HepG2 (cell line): Measurements from ENCODE around the gene DAAM2. TPM values are rescaled to one million over a fixed set of nuclear protein-coding genes. Genes with fewer than 3 reads are reported as not detected.
A peak's percentile ranks its signal among the peaks of the same experiment; 100 is the strongest.

Source experiments
- BHLHE40 ChIP-seq: IDR thresholded peaks from 2 replicates; pipeline ENCODE4 v1.6.1; 2011; ENCODE audit warnings: low read length, improper control_type of control experiment
- CAMTA2 ChIP-seq: sonication (generic); formaldehyde crosslinking; IDR thresholded peaks from 2 replicates; pipeline ENCODE4 v1.4.0; 2020; ENCODE audit warnings: mild to moderate bottlenecking, missing genetic modification reagents, borderline replicate concordance
- ETV6 ChIP-seq: sonication (generic); formaldehyde crosslinking; conservative IDR thresholded peaks from 2 replicates; pipeline ENCODE4 v1.4.0; 2020; ENCODE audit warnings: missing genetic modification reagents
- GATAD2A ChIP-seq: IDR thresholded peaks from 2 replicates; pipeline ENCODE4 v1.6.1; 2016
- JUN ChIP-seq: sonication (generic); formaldehyde crosslinking; IDR thresholded peaks from 2 replicates; pipeline ENCODE4 v1.4.0; 2020; ENCODE audit warnings: mild to moderate bottlenecking, missing genetic modification reagents
- KDM3A ChIP-seq: IDR thresholded peaks from 2 replicates; pipeline ENCODE4 v1.6.1; 2018; ENCODE audit warnings: low read depth, missing compliant biosample characterization
- LCORL ChIP-seq, 2 experiments: fragments of 450-650 bp in 1 of 2; sonication (generic) in 1 of 2; formaldehyde crosslinking in 1 of 2; IDR thresholded peaks; 2 replicates each; pipeline versions ENCODE4 v1.5.0 to v1.6.1; 2017 to 2020; ENCODE audit warnings: antibody characterized with exemption in 1 of 2, missing genetic modification reagents in 1 of 2
- MED13 ChIP-seq: sonication (generic); formaldehyde crosslinking; IDR thresholded peaks from 2 replicates; pipeline ENCODE4 v1.5.0; 2020; ENCODE audit warnings: missing genetic modification reagents
- MTF1 ChIP-seq: sonication (generic); formaldehyde crosslinking; IDR thresholded peaks from 2 replicates; pipeline ENCODE4 v1.5.0; 2020; ENCODE audit warnings: missing genetic modification reagents
- NFE2L2 ChIP-seq: fragments of 150-350 bp; IDR thresholded peaks from 2 replicates; pipeline ENCODE4 v1.6.1; 2014; ENCODE audit warnings: low read length
- NR2F2 ChIP-seq: IDR thresholded peaks from 2 replicates; pipeline ENCODE4 v1.6.1; 2012; ENCODE audit warnings: low read depth, inconsistent platforms, borderline replicate concordance
- SNRNP70 ChIP-seq: fragments of 200-400 bp; formaldehyde crosslinking; IDR thresholded peaks from 2 replicates; pipeline ENCODE4 v1.6.1; 2017; ENCODE audit warnings: mild to moderate bottlenecking, low read depth, low read length, moderate library complexity
- SP1 ChIP-seq, 2 experiments: fragments of 450-650 bp in 1 of 2; sonication (generic) in 1 of 2; formaldehyde crosslinking in 1 of 2; IDR thresholded peaks; 2 replicates each; pipeline versions ENCODE4 v1.4.0 to v1.6.1; 2016 to 2020; ENCODE audit warnings: missing genetic modification reagents in 1 of 2
- TAF15 ChIP-seq: fragments of 200-400 bp; formaldehyde crosslinking; IDR thresholded peaks from one replicate; pipeline ENCODE4 v1.6.1; 2018; ENCODE audit warnings: mild to moderate bottlenecking, low read depth, low read length; ENCODE audit not compliant: poor library complexity, severe bottlenecking
- ZBTB7A ChIP-seq: sonication (generic); formaldehyde crosslinking; IDR thresholded peaks from 2 replicates; pipeline ENCODE4 v1.8.0; 2022; ENCODE audit warnings: mild to moderate bottlenecking, missing genetic modification reagents
- ZKSCAN1 ChIP-seq: fragments of 150-350 bp; IDR thresholded peaks from 2 replicates; pipeline ENCODE4 v1.6.1; 2014; ENCODE audit warnings: low read length
- ZMYM3 ChIP-seq: sonication (generic); formaldehyde crosslinking; IDR thresholded peaks from 2 replicates; pipeline ENCODE4 v1.5.1; 2020; ENCODE audit warnings: mild to moderate bottlenecking, missing genetic modification reagents
- ZNF124 ChIP-seq: sonication (generic); formaldehyde crosslinking; IDR thresholded peaks from 2 replicates; pipeline ENCODE4 v1.4.0; 2020; ENCODE audit warnings: missing genetic modification reagents
- ZNF264 ChIP-seq: sonication (generic); formaldehyde crosslinking; IDR thresholded peaks from 2 replicates; pipeline ENCODE4 v1.4.0; 2020; ENCODE audit warnings: missing genetic modification reagents
- ZNF614 ChIP-seq: IDR thresholded peaks from 2 replicates; pipeline ENCODE4 v1.6.1; 2018; ENCODE audit warnings: missing biosample characterization, missing genetic modification reagents, inconsistent platforms, borderline replicate concordance
- polyA plus RNA-seq, 8 experiments: library from polyadenylated mRNA; depleted of rRNA in 3 of 8; stranded (reverse) in 7 of 8; unstranded in 1 of 8; fragments of >200 nt; fragmentation: Illumina TruSeq in 4 of 8; extraction: Trizol in 4 of 8; gene quantifications; 2 replicates each; pipeline versions ENCODE4 v1.2.1 to v1.2.3, GENCODE V29; 2011 to 2016; ENCODE audit warnings: low read depth in 4 of 8, missing spikeins in 1 of 8, mixed read lengths in 1 of 8; ENCODE audit not compliant: insufficient read depth in 1 of 8
- total RNA-seq, 5 experiments: library from RNA; depleted of rRNA; stranded (reverse); fragments of >200 nt; fragmentation: Illumina TruSeq; extraction: Trizol; gene quantifications; 2 replicates each; pipeline ENCODE4 v1.2.3, GENCODE V29; 2016; ENCODE audit warnings: low read depth in 1 of 5
- TF ChIP-seq, protein P1 (sequence below): sonication (generic); IDR thresholded peaks from 2 replicates; pipeline ENCODE4 v1.6.1; 2016; ENCODE audit warnings: low read depth, borderline replicate concordance
- TF ChIP-seq, protein P2 (sequence below): IDR thresholded peaks from 2 replicates; pipeline ENCODE4 v1.6.1; 2018; ENCODE audit warnings: missing genetic modification reagents, mild to moderate bottlenecking, missing compliant biosample characterization
- TF ChIP-seq, protein P3 (sequence below): sonication (generic); formaldehyde crosslinking; conservative IDR thresholded peaks from 2 replicates; pipeline ENCODE4 v1.4.0; 2020; ENCODE audit warnings: mild to moderate bottlenecking, missing genetic modification reagents, moderate library complexity
- TF ChIP-seq, protein P4 (sequence below): sonication (generic); formaldehyde crosslinking; IDR thresholded peaks from 2 replicates; pipeline ENCODE4 v1.8.0; 2022; ENCODE audit warnings: missing genetic modification reagents, mild to moderate bottlenecking, inconsistent platforms, borderline replicate concordance

The DAAM2 gene
- total and polyA plus RNA-seq, 2 of the 13 experiments (the other 11 are each of a cell fraction or from before 2014, with no cell fraction given): 0.01 TPM; not detected in 1

DNA sequence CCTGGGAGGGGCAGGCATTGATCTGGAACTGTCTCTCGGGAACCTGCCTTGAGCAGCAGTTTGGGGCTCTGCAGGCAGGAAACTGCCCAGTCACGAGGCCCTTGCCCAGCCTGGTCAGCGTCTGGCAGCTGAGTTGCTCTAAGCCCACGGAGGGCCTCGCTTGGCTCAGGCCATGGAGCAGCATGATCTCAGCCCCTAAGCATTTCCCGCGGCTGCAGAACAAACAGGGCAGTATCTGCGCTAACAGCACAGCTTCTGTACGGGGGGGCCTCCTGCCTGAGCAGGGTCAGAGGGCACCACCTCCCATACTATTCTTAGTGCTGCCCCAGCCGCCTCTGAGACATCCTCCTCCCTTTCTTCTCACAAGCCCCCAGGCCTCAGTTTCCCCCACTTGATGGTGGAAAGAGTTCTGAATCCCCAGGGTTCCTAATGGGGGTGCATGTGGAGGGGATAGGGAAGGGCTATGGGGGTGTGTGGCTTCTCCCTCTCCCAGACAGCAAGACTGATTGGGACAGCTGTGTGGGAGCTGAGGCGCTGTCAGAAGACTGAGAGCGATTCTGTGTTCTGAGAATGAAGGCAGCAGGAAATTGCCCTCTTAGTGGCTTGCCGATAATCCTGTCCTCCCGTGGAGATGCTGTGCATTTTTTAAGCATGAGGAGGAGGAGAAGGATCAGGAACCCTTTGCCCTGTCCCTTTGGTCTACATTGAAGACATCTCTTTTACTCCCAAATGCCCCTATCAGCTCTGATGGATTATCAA, 95.7 kb downstream of the DAAM2 start (continued):
- TF ChIP-seq GATAD2A (CRISPR knock-in tag) (peak; percentile 65), BHLHE40 (peak; percentile 48; the same call in 1 of the 2 replicates), CAMTA2 (CRISPR knock-in tag) (no peak), ZKSCAN1 (no peak), KDM3A (CRISPR knock-in tag) (no peak), ETV6 (no peak), JUN (CRISPR knock-in tag) (peak; percentile 100), TAF15 (no peak), LCORL (IDR thresholded peaks at IDR 0.05) (no peak), LCORL (CRISPR knock-in tag; IDR thresholded peaks at IDR 0.05) (peak; percentile 82), ZNF614 (CRISPR knock-in tag) (peak; percentile 60; the same call in 1 of the 2 replicates), ZNF124 (CRISPR knock-in tag) (0 out of 2 replicates have a peak, but pooled peaks have one; percentile 44), SNRNP70 (no peak), ZNF264 (CRISPR knock-in tag) (no peak), NR2F2 (no peak), MED13 (CRISPR knock-in tag) (no peak), NFE2L2 (peak; percentile 68), SP1 (IDR thresholded peaks at IDR 0.05) (no peak), SP1 (CRISPR knock-in tag; IDR thresholded peaks at IDR 0.05) (0 out of 2 replicates have a peak, but pooled peaks have one; percentile 20), ZBTB7A (CRISPR knock-in tag) (no peak), MTF1 (CRISPR knock-in tag) (no peak), ZMYM3 (CRISPR knock-in tag) (no peak; the same call in 1 of the 2 replicates)
- TF ChIP-seq, protein P1, sequence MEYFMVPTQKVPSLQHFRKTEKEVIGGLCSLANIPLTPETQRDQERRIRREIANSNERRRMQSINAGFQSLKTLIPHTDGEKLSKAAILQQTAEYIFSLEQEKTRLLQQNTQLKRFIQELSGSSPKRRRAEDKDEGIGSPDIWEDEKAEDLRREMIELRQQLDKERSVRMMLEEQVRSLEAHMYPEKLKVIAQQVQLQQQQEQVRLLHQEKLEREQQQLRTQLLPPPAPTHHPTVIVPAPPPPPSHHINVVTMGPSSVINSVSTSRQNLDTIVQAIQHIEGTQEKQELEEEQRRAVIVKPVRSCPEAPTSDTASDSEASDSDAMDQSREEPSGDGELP: peak; percentile 51; the same call in 1 of the 2 replicates
- TF ChIP-seq, protein P2, sequence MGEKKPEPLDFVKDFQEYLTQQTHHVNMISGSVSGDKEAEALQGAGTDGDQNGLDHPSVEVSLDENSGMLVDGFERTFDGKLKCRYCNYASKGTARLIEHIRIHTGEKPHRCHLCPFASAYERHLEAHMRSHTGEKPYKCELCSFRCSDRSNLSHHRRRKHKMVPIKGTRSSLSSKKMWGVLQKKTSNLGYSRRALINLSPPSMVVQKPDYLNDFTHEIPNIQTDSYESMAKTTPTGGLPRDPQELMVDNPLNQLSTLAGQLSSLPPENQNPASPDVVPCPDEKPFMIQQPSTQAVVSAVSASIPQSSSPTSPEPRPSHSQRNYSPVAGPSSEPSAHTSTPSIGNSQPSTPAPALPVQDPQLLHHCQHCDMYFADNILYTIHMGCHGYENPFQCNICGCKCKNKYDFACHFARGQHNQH: peak; percentile 62
- TF ChIP-seq, protein P3, sequence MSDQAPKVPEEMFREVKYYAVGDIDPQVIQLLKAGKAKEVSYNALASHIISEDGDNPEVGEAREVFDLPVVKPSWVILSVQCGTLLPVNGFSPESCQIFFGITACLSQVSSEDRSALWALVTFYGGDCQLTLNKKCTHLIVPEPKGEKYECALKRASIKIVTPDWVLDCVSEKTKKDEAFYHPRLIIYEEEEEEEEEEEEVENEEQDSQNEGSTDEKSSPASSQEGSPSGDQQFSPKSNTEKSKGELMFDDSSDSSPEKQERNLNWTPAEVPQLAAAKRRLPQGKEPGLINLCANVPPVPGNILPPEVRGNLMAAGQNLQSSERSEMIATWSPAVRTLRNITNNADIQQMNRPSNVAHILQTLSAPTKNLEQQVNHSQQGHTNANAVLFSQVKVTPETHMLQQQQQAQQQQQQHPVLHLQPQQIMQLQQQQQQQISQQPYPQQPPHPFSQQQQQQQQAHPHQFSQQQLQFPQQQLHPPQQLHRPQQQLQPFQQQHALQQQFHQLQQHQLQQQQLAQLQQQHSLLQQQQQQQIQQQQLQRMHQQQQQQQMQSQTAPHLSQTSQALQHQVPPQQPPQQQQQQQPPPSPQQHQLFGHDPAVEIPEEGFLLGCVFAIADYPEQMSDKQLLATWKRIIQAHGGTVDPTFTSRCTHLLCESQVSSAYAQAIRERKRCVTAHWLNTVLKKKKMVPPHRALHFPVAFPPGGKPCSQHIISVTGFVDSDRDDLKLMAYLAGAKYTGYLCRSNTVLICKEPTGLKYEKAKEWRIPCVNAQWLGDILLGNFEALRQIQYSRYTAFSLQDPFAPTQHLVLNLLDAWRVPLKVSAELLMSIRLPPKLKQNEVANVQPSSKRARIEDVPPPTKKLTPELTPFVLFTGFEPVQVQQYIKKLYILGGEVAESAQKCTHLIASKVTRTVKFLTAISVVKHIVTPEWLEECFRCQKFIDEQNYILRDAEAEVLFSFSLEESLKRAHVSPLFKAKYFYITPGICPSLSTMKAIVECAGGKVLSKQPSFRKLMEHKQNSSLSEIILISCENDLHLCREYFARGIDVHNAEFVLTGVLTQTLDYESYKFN (CRISPR knock-in tag): peak; percentile 73
- TF ChIP-seq, protein P4, sequence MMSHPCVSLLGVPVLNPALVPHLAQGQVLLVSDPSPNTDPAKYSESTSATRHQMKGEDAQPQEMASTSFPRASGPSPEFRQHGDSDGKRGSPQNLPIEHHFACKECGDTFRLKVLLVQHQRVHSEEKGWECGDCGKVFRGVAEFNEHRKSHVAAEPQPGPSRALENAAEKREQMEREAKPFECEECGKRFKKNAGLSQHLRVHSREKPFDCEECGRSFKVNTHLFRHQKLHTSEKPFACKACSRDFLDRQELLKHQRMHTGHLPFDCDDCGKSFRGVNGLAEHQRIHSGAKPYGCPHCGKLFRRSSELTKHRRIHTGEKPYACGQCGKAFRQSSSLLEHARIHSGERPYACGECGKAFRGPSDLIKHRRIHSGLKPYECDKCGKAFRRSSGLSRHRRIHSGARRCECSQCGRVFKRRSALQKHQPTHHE (CRISPR knock-in tag): no peak
